ENCODE results near the gene TRIM43B.
A peak's percentile ranks its signal among the peaks of the same experiment; 100 is the strongest.
"Not testable (repeated sequence)": the region's sequence is repeated elsewhere in the genome, so short reads cannot be mapped to it uniquely, and the experiment has no call there.

The TRIM43B gene

DNA sequence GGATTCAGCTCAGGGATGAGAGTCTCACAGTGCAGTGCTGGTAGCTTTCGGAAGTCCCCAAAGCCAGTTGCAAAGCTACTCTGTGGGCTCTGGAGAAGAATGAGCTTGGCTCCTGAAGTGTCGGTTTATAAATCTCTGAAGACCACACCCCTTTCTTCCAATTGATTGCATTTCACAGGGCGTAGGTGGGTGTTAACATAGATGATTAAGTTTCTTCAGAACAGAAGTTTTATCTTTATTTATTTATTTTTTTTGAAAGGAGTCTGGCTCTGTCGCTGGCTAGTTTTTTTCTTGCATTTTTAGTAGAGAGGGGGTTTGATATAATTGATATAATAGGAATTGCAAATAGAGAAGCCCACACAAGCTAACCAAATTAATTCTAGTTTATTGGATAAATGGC lies at the start of gene TRIM43B:
TRIM43B (minus strand) TSS at position 101 of the 400 bp plus-strand sequence. CDS start 2,040 bp downstream, outside the sequence.
- DNase-seq (ENCODE audit: low read depth in 2 of 2) = not testable (repeated sequence)

DNA sequence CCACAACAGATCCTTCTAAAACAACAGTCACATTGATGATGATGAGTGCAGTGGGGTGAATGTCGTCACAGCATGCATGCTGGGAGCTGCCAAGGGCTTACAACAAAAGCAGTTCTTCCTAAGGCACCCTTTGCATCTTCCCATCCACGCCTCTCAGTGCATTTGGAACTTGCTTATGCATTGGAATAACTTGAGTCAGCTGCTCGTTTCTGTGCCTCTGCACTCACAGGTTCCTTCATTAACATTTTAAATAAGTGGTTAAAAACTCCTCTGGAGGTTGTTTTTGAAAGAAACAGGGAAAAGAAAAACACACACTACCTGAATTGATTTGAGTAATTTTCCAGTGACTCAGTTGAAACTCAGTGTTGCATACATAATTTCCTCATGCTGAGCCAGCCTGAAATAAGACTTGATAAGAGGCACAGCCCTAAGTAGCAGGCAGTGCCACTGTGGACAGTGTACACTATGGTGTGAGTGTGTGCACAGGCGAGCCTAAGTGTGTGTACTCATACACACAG lies 46.8 kb upstream of the TRIM43B start:
- DNase-seq (ENCODE audit: low read depth in 2 of 2) = no peak

DNA sequence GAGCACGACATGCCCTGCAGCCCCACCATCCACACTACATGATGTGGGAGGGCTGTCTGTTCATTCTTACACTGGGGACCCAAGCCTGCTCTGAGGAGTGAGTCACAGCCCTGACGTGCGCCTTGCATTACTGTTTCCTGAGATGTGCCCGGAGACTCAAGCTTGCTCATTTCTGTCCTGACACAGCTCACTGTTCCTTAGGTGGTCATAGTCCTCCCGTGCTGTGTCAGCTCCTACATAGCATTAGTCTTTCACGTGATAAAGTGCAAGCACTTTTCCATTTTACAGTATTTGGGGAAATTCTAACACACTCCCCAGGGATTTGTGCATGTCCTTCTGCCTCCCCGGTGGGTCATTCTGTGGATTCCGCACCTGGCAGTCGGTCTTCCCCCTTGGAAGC lies 46.2 kb upstream of the TRIM43B start:
- DNase-seq (ENCODE audit: low read depth in 2 of 2) = no peak

DNA sequence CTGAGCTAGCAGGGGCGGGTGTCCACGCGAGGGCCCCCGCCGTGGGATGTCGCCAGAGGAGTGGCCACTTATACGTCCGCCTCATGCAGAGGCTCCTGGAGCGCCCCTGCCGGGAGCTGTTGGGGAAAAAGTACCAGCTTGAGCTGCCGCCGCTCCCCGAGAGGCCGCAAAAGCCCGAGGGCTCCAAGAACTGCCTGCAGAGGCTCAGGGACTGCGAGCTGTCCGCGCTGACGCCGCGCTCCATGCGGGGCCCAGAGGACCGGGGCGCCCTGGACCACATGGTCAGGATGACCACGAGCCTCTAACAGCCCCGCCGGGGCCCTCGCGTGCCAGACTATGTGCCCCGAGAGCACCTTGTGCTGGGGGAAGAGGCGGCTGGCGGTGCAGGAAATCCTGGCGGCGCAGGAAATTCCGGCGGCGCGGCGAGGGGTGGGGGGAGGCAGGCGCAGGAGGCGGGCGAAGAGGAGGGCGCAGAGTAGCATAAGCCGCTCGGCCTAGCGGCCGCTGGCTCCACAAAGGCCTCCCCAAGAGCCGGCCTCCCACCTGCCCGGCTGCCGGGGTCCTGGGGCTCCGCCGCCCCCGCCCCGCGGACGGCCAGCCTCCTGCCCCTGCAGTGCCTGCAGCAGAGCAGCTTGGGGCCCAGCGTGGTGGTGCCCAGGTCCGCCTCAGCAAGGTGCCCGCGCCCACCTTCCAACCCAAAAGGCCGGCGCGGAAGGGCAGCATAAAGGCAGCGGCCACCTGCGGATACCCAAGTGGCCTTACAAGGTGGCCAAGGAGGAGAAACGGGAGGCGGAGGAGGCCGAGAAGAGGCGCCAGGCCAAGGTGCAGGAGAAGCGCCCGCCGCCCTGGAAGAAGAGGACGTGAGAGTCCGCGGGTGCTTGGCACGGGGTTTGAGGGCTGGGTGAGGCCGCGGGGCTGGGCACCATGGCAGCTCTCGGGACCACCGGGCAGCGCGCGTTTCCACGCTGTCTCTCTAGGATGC lies 42.1 kb upstream of the TRIM43B start:
- peak; percentile 12 to 38 for DNase-seq (ENCODE audit: low read depth in 2 of 2)

DNA sequence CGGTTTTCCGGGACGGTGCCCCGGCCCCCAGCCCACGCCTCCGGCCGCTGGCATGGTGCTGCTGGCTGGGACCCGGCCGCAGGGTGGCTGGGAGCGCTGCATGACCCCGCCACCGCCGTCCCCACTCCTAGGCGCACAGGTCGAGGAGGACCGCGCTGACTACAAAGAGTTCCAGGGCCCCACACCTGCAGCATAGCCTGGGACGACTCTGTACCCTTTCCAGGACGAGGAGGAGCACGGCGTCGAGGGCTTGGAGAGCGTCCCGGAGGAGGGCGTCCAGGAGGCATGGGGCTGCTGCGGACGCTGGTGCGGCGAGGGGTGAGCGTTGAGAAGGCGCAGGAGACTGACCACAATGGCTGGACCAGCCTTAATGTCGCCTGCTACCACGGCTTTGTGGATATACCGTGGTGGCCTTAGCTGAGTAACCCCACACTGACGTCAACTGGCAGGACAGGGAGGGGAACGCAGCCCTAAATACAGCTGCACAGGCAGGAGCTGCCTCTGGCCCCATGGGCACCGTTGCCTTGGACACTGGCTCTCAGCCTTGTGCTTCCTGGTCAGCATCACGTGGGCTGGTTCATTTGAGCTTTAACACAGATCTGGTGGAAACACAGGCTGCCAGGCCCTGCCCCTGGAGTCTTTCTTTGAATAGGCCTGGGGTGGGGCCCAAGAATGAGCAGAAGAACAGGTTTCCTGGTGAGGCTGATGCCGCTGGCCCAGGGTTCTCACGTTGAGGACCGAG lies 40.9 kb upstream of the TRIM43B start:
- no peak for DNase-seq (ENCODE audit: low read depth in 2 of 2)

DNA sequence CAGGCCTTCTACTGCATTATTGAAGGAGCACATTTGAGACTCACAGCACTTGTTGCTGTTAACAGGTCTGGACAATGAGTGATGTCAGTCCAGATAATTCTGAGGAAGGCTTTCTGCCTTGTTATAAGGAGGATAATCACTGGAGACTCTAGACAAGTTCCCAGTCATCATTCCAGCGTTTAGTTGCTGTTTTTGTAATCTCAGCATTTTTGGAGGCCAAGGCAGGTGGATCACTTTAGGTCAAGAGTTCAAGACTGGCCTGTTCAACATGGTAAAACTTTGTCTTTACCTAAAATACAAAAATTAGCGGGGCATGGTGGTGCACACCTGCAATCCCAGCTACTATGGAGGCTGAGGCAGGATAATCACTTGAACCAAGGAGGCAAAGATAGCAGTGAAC lies 39.6 kb upstream of the TRIM43B start:
- no peak for DNase-seq (ENCODE audit: low read depth in 2 of 2)

DNA sequence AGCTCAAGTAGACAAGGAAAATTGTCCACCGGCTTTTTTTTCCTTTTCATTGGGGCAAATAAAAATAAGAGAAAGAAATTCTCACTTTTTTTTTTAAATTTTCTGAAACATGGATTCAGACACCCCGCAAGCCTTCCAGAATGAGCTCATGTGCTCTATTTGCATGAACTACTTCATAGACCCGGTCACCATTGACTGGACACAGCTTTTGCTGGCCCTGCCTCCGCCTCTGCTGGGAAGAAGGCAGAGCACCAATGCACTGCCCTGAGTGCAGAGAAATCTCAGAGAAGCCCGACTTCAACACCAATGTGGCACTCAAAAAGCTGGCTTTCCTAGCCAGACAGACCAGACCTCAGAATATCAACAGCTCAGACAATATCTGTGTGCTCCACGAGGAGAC lies 30.2 kb upstream of the TRIM43B start:
- no peak for DNase-seq (ENCODE audit: low read depth in 2 of 2)

DNA sequence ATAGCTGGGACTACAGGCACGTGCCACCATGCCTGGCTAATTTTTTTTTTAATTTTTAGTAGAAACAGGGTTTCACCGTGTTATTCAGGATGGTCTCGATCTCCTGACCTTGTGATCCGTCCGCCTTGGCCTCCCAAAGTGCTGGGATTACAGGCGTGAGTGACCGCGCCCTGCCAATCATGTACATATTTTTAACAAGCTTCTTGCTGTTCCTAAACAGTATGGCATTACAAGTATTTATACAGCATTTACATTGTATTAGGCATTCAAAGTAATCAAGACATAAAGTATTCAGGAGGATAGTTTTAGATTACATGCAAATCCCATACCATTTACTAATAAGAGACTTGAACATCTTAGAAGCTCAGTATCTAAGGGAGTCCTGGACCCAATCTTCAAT lies 29.7 kb upstream of the TRIM43B start:
- DNase-seq (ENCODE audit: low read depth in 2 of 2) = not testable (repeated sequence)

DNA sequence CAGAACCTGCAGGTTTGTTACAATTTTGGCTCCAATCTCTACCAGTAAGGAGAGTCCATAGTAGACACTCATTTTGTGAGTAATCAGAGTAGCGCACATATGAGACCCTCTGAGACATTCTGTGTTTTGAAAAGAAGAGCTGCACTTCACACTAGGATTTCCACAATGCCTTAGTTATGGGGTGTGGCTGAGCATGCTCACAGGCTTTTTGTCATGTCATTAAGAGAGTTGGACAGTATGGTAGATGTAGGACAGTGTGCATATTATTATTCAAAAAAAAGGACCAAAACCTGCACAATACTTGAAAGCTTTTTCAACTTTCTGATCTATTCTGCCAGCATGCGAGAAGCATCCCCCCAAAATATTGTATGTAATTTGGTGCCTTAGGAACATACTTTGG lies 24.9 kb upstream of the TRIM43B start:
- DNase-seq (ENCODE audit: low read depth in 2 of 2) = no peak

DNA sequence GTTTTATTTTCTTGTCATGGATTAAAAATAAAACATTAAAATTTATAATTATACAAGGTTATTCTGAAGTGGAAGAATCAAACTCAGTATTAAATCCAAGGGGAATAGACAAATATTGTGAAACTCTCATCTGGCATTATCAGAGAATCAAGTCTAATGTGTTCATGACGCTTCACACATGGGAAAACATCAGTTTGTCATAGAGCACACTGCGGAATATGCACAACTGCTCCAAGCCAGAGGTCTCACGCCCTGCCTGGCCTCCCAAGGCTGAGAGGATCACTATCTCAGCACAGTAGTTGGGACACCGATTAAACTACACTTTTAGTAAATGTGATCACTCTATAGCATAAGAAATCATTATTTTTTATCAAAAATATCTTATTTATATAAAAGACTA lies 20.7 kb upstream of the TRIM43B start:
- no peak for DNase-seq (ENCODE audit: low read depth in 2 of 2)

DNA sequence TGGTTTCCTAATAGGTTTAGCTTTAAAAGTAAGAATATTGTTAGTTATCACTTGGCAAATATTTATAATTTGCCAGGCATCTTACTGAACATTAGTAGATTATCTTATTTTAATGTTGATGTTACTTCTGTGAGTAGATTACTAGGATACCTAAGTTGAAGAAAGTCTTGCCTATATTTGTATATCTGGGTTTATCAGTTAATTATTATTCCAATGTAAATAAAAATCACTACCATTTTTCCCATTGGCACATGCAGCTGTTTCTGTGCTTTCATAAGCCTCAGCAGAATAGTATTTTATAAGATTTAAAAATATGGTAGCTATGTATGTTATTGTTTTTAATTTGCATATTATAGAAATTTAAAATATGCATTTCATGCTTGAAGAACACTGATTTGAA lies 16.3 kb upstream of the TRIM43B start:
- no peak for DNase-seq (ENCODE audit: low read depth in 2 of 2)

DNA sequence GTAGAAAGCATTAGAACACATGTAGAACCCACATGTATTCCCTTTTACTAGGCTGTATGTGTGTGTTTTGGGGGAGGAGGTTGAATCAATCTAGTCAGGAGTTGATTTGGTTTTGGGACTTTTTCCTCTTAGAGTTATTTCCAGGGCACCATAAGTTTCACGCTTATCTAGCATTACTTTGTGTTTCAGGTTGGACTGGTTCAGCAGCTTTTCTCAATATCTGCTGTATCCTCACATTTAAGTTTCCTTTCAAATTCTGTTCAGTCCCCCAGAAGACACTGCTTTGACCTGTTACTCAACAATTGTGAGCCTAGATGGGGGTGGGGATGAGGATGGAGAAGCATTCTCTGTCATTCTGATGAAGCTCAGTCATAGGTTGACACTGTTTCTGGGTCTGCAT lies 7.5 kb upstream of the TRIM43B start:
- DNase-seq (ENCODE audit: low read depth in 2 of 2) = not testable (repeated sequence)

DNA sequence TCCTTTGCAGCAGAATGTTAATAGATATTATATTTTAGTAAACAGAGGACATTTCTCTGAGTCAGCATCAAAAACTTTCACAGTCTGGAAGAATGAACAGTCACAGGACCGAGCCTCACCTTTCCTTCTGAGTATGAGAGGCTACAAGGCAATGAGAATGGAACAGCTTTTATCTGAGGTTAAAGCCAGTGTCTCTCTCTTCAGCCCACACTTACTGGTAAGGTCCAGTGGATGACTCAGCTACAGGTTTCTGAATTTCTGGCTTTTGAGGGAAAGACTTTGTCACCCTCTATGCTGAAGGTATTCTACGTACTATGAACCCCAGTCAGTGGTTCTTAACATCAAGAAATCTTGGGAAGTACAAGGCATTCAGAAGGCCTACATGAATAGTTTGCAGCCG lies 9.5 kb downstream of the TRIM43B start:
- DNase-seq (ENCODE audit: low read depth in 2 of 2) = not testable (repeated sequence)

DNA sequence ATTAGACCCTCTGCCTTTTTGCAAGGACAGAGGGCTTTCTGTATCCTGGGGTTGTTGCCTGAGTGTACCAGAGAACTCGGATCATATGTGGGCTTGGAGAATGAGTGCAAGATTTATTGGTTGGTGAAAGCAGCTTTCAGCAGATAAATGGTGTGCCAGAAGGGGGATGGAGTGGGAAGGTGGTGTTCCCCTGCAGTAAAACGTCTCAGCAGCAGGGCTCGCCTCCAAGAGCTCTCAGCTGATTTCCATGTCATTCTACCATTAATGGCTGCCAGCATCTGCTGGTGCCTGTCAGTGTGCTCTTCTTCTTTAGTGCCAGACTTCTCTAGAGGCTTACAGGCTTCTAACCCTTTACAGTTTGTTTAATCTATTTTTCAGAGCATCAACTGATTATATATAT lies 16.6 kb downstream of the TRIM43B start:
- not testable (repeated sequence) for DNase-seq (ENCODE audit: low read depth in 2 of 2)

DNA sequence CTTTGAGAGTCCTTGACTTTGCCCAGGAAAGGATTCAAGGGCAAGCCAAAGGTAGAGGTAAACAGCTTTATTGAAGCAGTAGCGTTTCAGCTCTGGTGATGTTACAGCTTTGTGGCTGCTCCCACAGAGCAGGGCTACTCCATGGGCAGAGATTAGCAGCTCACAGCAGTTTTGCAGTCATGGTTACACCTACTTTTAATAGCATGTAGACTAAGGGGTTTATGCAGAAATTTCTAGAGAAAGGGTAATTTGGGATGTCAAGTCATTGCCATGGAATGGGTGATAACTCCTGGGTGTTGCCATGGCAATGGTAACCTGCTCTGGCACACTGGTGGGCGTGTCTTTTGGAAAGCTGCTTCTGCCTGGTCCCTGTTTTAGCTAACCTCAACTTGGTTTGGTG lies 18.0 kb downstream of the TRIM43B start:
- not testable (repeated sequence) for DNase-seq (ENCODE audit: low read depth in 2 of 2)

DNA sequence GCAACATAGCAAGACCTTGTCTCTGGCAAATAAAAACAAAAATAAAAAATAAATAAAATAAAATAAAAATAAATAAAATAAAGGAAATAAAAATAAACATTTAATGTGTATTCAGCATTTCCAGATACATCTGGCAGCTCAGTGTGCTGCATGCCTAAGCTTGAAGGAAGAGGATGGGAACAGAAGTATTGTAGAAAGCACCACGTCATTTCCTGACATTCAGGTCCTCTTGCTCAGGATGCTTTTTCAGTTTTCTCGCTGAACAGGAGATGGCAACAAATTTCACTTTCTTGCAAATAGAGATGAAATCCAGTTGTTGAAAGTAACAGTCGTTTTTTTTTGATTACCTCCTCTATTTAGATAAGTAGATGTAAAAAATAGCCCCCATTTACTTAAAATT lies 21.3 kb downstream of the TRIM43B start:
- DNase-seq (ENCODE audit: low read depth in 2 of 2) = not testable (repeated sequence)

DNA sequence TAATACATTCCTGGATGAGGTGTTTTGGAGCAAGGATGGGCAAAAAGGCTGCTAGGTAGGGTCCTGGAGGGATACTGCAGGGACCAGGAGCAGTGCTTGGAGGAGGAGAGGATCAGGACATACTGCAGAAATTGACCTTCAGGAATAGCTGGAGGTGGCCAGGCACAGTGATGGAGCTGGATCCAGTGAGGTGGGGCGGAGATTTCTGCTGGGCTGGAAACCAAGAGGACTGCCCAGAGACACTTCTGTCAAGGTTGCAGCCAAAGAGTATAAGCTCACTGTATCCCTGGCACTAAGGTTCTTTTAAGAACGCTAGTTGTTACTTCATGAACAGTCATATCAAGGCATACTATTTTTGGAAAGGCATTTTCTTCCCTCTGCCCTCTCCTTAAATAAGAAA lies 39.2 kb downstream of the TRIM43B start:
- not testable (repeated sequence) for DNase-seq (ENCODE audit: low read depth in 2 of 2)

DNA sequence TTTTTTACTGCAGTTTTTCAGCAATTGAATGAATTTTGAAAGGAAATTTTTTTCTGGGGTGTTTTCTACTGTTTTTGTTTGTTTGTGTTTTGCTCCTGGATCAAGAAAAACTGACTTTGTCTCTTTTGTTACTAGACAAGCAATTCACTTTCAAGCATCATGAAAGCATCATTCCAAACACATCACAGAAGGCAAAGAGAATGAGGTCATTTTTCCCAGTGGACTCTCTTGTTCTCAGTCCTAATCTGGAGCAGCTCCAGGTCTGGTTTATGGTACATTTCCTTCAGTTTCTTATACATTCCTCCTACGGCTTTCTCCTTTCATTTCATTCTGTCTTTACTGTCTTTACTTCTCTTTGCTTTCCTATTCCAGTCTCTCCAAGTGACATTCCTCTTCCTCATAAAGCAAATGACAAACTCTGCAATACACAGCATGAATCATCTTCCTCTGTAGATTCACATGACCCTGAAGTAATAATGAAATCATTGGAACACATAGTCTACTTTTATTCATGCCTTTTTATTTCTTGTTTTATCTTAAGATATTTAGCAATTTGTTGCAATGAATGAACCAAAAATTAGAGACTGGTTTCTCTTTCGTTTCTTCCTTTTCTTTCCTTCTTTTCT lies 42.0 kb downstream of the TRIM43B start:
- DNase-seq (ENCODE audit: low read depth in 2 of 2) = not testable (repeated sequence)

DNA sequence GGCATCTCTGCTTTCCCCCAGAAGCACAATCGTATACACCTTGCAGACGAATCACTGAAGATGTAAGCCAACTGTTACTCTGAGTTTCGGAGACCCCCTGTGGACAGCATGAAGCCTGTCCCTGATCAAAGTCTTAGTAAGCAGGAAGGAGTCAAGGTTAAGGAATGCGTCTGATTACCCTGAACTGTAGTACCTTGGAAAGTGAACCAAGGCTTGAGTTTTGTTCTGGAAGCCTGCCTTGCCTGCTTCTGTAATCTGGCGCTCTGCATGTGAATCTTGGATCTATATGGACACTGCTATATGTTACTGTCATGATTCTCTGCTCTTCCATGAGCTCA lies 48.7 kb downstream of the TRIM43B start:
- not testable (repeated sequence) for DNase-seq (ENCODE audit: low read depth in 2 of 2)

DNA sequence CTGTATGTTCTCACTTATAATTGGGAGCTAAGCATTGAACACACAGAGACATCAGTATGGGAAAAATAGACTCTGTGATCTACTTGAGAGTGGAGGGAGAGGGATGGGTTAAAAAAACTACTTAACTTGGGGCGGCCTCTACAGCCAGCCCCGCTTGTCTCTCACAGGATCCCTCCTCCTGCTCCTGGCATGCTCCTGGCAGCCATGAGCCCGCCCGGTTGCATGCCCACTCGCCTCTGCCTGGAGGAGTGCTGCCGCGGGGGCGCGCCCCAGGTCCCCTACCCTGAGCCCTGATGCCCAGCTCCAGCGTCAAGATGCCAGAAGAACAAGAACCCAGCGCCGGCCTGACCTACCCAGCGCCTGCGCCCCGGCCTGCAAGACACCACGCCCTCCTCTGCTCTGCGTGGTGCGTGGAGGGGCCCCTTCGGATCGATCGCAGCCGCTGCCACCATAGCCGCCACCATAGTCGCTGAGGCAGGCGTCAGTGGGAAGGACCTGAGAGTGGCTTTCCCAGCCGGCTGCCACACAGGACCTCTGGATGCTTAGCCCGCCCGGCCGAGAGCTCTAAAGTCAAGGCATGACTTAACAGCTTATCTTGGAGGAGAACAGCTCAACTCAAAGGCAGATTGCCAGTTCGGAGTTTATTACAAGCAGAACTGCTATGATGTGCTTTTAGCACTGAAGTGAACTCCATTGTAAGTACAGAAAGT lies 49.2 kb downstream of the TRIM43B start:
- DNase-seq (ENCODE audit: low read depth in 2 of 2) = not testable (repeated sequence)

DNA sequence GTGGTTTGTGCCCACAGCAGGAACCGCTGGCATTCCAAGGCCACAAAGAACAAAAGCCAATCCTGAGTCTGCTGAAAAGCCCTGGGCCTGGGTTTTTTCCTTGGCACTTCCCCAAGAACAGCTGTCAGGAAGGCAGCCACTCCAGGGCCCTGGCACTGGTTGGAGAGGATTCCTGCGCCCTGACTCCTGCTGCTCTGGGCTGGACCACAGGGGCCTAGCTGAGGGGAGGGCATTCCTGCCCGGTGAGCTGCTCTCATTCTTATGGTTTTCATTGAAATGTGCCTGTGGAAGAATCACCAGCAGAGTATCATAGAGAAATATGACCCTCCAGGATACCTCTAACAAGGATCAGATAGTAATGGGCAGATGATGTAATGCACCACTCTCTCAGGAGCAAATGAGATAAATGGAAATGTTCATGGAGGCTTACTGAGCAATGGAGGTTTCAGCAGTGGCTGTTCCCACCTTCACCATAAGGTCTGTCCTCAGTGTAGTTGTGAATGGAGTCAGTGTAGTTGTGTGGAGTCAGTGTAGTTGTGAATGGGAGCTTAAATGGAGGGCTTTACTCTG lies 50.0 kb downstream of the TRIM43B start:
- DNase-seq (ENCODE audit: low read depth in 2 of 2) = not testable (repeated sequence)

All from activated CD8-positive, alpha-beta memory T cell treated with anti-CD3 and anti-CD28 coated beads for 4 hours (primary cell).